GM12864 (cell line): Measurements from ENCODE around the gene POLR1A.

Experiments
- DNase-seq: peaks from one replicate; pipeline ENCODE4 v3.0.0-alpha.2; 2011; ENCODE audit warnings: low read depth
- H3K4me3 ChIP-seq: 2 replicates; pipeline ENCODE4 v1.5.1; 2011; ENCODE audit warnings: mild to moderate bottlenecking, low read depth, low read length, control low read depth
- TF ChIP-seq, protein P1 (sequence below): IDR thresholded peaks from 2 replicates; pipeline ENCODE4 v1.5.1; 2011; ENCODE audit warnings: low read depth, mild to moderate bottlenecking, moderate library complexity, low read length, control low read depth, inconsistent platforms; ENCODE audit errors: missing control alignments

POLR1A gene

DNA sequence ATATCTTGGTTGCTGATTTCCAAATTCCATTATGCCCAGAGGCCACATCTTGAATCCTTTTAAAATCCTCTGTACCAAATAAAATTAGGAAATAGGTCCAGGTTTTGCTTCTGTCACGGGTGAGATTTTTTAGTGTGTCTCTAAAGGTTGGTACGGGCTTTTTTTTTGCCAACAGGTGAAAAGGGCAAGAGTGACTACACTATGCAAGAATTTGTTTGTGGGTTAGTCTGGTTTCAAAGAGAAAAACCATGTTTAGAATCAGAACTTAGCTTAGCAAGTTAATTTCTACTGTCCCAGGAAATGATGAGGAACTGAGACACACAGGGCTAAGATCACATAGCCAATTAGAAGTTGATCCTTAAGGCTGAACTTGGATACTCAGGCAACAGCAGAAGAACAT lies 41.7 kb downstream of the POLR1A start:
- TF ChIP-seq, protein P1, sequence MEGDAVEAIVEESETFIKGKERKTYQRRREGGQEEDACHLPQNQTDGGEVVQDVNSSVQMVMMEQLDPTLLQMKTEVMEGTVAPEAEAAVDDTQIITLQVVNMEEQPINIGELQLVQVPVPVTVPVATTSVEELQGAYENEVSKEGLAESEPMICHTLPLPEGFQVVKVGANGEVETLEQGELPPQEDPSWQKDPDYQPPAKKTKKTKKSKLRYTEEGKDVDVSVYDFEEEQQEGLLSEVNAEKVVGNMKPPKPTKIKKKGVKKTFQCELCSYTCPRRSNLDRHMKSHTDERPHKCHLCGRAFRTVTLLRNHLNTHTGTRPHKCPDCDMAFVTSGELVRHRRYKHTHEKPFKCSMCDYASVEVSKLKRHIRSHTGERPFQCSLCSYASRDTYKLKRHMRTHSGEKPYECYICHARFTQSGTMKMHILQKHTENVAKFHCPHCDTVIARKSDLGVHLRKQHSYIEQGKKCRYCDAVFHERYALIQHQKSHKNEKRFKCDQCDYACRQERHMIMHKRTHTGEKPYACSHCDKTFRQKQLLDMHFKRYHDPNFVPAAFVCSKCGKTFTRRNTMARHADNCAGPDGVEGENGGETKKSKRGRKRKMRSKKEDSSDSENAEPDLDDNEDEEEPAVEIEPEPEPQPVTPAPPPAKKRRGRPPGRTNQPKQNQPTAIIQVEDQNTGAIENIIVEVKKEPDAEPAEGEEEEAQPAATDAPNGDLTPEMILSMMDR = no peak
- no peak overlapping the region for H3K4me3 ChIP-seq
- no peak for DNase-seq

DNA sequence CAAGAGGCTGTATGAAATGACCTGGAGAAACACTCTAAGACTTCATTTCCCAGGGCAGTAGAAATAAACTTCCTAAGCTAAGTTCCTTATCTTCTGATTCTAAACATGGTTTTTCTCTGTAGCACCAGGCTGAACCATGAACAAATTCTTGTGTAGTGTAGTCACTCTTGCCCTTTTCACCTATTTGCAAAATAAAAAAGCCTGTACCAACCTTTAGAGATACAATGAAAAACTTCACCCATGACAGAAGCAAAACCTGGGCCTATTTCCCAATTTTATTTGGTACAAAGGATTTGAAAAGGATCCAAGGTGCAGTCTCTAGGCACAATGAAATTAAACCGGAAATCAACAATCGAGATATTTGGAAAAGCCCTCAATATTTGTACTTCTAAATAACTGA lies 43.6 kb downstream of the POLR1A start:
- no peak overlapping the region for H3K4me3 ChIP-seq
- TF ChIP-seq, protein P1 = no peak
- DNase-seq = no peak

DNA sequence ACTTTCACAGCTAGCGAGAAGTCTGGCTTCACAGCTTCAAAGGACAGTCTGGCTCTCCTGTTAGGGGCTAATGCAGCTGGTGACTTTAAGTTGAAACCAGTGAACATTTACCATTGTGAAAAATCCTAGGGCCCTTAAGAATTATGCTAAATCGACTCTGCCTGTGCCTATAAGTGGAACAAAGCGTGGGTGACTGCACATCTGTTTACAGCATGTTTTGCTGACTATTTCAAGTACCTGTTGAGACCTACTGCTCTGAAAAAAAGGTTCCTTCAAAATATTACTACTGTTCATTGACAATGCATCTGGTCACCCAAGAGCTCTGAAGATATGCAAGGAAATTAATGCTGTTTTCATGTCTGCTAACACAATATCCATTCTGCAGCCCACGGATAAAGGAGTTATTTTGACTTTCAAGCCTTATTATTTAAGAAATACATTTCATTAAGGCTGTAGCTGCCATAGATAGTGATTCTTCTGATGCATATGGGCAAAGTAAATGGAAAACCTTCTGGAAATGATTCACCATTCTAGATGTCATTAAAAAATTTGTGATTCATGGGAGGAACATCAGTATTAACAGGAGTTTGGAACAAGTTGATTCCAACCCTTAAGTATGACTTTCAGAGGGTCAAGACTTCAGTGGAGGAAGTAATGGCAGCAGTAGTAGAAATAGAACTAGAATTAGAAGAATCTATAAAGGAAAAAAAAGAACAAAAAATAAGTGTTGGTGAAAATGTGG lies 48.9 kb downstream of the POLR1A start:
- H3K4me3 ChIP-seq = no peak overlapping the region
- TF ChIP-seq, protein P1 = no peak
- DNase-seq = no peak

DNA sequence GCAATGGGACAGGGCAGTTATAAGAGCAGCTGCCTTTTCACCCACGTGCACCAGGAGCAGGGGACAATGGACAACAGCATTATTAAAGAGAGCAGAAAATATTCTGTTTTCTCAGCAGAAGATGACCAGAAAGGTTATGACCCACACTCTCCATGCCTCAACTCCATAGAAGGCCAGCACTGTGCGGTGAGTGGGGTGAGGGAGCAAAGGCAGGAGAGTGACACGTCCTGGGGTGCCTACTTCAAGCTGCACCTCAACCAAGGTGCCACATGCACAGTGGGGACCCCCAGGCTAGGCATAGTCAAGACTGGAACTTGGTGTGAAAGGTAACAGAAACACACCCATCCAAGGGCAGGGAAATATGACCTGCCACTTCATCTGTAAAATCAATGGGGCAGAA lies 50.4 kb downstream of the POLR1A start:
- TF ChIP-seq, protein P1 = no peak
- H3K4me3 ChIP-seq = no peak overlapping the region
- DNase-seq = no peak

DNA sequence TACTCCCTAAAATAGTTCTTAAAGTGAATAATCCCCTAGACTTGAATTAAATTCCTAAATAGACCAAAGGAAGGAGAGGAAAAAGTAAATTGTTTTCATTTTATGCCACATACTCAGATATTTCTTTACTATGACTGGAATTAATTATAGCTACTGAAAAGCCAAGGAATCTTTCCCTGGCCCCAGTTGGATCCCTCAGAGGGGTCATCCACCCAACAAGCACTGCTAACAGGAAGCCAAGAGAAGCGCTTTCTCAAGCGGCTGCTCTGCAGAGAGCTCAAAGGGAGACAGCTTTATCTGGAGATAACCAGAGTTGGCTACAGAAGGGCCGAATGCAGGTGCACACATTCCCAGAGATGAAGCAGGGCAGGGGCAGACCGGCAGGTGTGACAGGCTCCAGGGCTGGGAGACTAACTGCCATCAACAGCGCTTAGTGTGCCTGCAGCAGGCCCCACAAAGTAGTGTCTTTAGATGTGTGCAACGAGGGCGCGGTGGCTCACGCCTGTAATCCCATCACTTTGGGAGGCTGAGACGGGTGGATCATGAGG lies 51.1 kb downstream of the POLR1A start:
- H3K4me3 ChIP-seq = no peak overlapping the region
- TF ChIP-seq, protein P1 = no peak
- DNase-seq = no peak

DNA sequence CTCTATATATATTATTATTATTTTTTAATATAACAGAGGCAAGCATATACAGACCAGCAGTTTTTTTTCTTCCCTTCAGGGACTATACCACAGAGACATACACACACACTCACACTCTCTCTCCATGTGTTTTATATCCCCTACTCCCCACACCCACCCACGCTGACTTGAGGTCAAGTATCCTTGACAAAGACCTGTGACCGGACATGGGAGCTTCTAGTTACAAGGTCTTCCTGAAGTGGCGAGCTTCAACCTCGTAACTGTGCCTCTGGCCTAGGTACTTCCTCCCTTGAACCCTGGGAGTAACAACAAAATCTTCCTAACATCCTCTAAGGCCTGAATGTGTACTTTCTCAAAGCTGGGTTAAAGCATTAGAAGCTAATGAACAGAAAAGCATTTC lies 52.5 kb downstream of the POLR1A start:
- TF ChIP-seq, protein P1 = no peak
- DNase-seq = no peak
- H3K4me3 ChIP-seq = no peak overlapping the region

DNA sequence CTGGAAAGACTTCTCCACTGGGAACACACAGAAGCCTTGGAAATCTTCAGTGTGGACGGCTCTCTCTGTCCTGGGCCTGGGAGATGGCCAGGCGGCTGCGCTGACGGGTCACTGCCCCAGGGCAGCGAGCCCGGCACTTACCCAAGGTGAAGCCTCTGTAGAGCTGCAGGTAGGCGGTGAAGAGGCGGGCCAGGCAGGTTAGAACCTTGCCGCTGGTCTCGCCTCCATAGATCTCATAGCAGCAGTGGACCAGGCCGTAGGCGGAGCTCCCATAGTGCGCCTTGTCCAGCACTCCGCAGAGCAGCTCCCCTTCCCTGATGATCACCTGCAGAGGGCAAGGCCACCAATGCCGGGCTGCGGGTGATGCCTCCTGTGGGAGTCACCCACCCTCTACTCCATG lies 53.0 kb downstream of the POLR1A start:
- no peak for DNase-seq
- TF ChIP-seq, protein P1 = no peak
- no peak overlapping the region for H3K4me3 ChIP-seq
